Left lung (tissue), 10 donors: ENCODE results near the gene CCDC15. TPM values are rescaled to one million over a fixed set of nuclear protein-coding genes. Genes with fewer than 3 reads are reported as not detected.

Source experiments
- ATAC-seq: fragments of 200-7000 bp; cut with Tn5 transposase; one replicate; pipeline ENCODE4 v1.9.1; 2020; ENCODE audit warnings: moderate library complexity
- DNase-seq, 4 donors: peaks; one replicate each; pipeline ENCODE4 v3.0.0-alpha.2; 2013 to 2020
- H3K27ac ChIP-seq, 2 donors: fragments of 200-600 bp; sonication (generic) in 1 of 2; one replicate each; pipeline versions ENCODE4 v1.5.0 to v1.8.0; 2020 to 2021
- H3K27me3 ChIP-seq, 2 donors: fragments of 200-600 bp; sonication (generic) in 1 of 2; one replicate each; pipeline versions ENCODE4 v1.5.0 to v1.8.0; 2020 to 2021
- H3K36me3 ChIP-seq, 2 donors: fragments of 200-600 bp; sonication (generic) in 1 of 2; one replicate each; pipeline versions ENCODE4 v1.5.0 to v1.8.0; 2020 to 2021
- H3K4me1 ChIP-seq, 2 donors: fragments of 200-600 bp; one replicate each; pipeline ENCODE4 v1.8.0; 2021
- H3K4me3 ChIP-seq, 2 donors: fragments of 200-600 bp; sonication (generic) in 1 of 2; one replicate each; pipeline versions ENCODE4 v1.5.0 to v1.8.0; 2020 to 2021; ENCODE audit warnings: mild to moderate bottlenecking in 1 of 2
- H3K9me3 ChIP-seq, 2 donors: fragments of 200-600 bp; sonication (generic) in 1 of 2; one replicate each; pipeline versions ENCODE4 v1.5.0 to v1.8.0; 2020 to 2021
- CTCF ChIP-seq, 2 donors: fragments of 200-600 bp; sonication (generic) in 1 of 2; IDR thresholded peaks; one replicate each; pipeline versions ENCODE4 v1.5.0 to v1.8.0; 2021; ENCODE audit warnings: antibody characterized with exemption in 2 of 2
- intact Hi-C, 2 donors: fragments of 100-400 bp; cut with DNase I; formaldehyde crosslinking; loops; one replicate each; pipeline versions ENCODE4 v1.11.2 to v1.14.2; 2022
- polyA plus RNA-seq, 6 donors: library from polyadenylated mRNA; unstranded; fragments of 120-200 nt; gene quantifications; one replicate each; pipeline ENCODE4 v1.2.1, GENCODE V29; 2013; ENCODE audit not compliant: insufficient read length in 6 of 6
- total RNA-seq, 2 donors: library from RNA; stranded (reverse); fragmentation: NEBNext Ultra II Directional; extraction: Animal tissue kit (Norgen Biotek cat#: 25700); gene quantifications; one replicate each; pipeline ENCODE4 v1.2.1, GENCODE V29; 2021
- donor health status: DM: no; HTN: yes; CAD: no.
- donor health status: DM: no; HTN: no; CAD: no.

Gene CCDC15
- total and polyA plus RNA-seq, 8 donors = 1.7 to 10.1 (median 6.4) TPM

- H3K27ac ChIP-seq = no peak within 1 kb of the TSS
- no peaks in the 10 kb centered on the region for H3K36me3 ChIP-seq
- DNase-seq (no peak), ATAC-seq (no peak)
- intact Hi-C loops = no loop called here
- peaks cover 0 to 4% of the 10 kb centered on the region in 2 donors for H3K4me1 ChIP-seq
- H3K27me3 ChIP-seq = peaks cover 0 to 6% of the 10 kb centered on the region in 2 donors
- no peaks in the 10 kb centered on the region for H3K9me3 ChIP-seq
- no peak for TF ChIP-seq CTCF (IDR thresholded peaks at IDR 0.05)
- H3K4me3 ChIP-seq = no peak within 1 kb of the TSS
Measured at GRCh38 chr11:124935548-124936514, 18.2 kb upstream of the CCDC15 start, which contains the start of gene HEPACAM. Gene HEPACAM (minus strand): TSS chr11:124936047. CDS start chr11:124936006, 41 bp downstream.

GRCh38 chr11:124937336-124937935 lies 16.6 kb upstream of the CCDC15 start:
- H3K27me3 ChIP-seq = peaks cover 0 to 6% of the 10 kb centered on the region in 2 donors
- TF ChIP-seq CTCF (IDR thresholded peaks at IDR 0.05) = no peak
- H3K27ac ChIP-seq = no peak overlapping the region
- ATAC-seq (no peak), DNase-seq (no peak)
- no peaks in the 10 kb centered on the region for H3K36me3 ChIP-seq
- no peak overlapping the region for H3K4me3 ChIP-seq
- intact Hi-C loops = no loop called here
- no peaks in the 10 kb centered on the region for H3K9me3 ChIP-seq
- H3K4me1 ChIP-seq = peaks cover 0 to 4% of the 10 kb centered on the region in 2 donors

- Histone ChIP-seq H3K27me3 (peaks cover 0 to 6% of the 10 kb centered on the region in 2 donors), H3K36me3 (no peaks in the 10 kb centered on the region), H3K4me3 (no peak overlapping the region), H3K9me3 (no peaks in the 10 kb centered on the region), H3K4me1 (peaks cover 0 to 4% of the 10 kb centered on the region in 2 donors), H3K27ac (no peak overlapping the region)
- no peak for ATAC-seq
- no peak for TF ChIP-seq CTCF (IDR thresholded peaks at IDR 0.05)
- intact Hi-C loops = no loop called here
- no peak for DNase-seq
Measured at GRCh38 chr11:124938206-124938765, 15.7 kb upstream of the CCDC15 start.

- Histone ChIP-seq H3K9me3 (no peaks in the 10 kb centered on the region), H3K36me3 (no peaks in the 10 kb centered on the region), H3K4me3 (no peak overlapping the region), H3K27ac (no peak overlapping the region), H3K27me3 (peaks cover 0 to 6% of the 10 kb centered on the region in 2 donors), H3K4me1 (peaks cover 0 to 4% of the 10 kb centered on the region in 2 donors)
- ATAC-seq (no peak), DNase-seq (no peak)
- no peak for TF ChIP-seq CTCF (IDR thresholded peaks at IDR 0.05)
- intact Hi-C loops = no loop called here
Measured at GRCh38 chr11:124938970-124939369, 15.0 kb upstream of the CCDC15 start.

- Histone ChIP-seq H3K27me3 (no peaks in the 10 kb centered on the region), H3K4me1 (no peaks in the 10 kb centered on the region), H3K27ac (no peak overlapping the region), H3K9me3 (no peaks in the 10 kb centered on the region), H3K4me3 (no peak overlapping the region), H3K36me3 (no peaks in the 10 kb centered on the region)
- intact Hi-C loops = no loop called here
- DNase-seq = no peak
- TF ChIP-seq CTCF (IDR thresholded peaks at IDR 0.05) = no peak
- ATAC-seq = no peak
Measured at GRCh38 chr11:124941703-124942102, 12.3 kb upstream of the CCDC15 start.
